GM21576 (cell line): Measurements from ENCODE around the gene FAR2.
"Not testable (repeated sequence)": the region's sequence is repeated elsewhere in the genome, so short reads cannot be mapped to it uniquely, and the experiment has no call there.

Source experiments
- ATAC-seq: cut with Tn5 transposase; IDR thresholded peaks from one replicate; pipeline ENCODE4 v1.9.1; 2021; ENCODE audit warnings: mild to moderate bottlenecking, moderate library complexity; ENCODE audit not compliant: unreplicated experiment

The FAR2 gene

DNA sequence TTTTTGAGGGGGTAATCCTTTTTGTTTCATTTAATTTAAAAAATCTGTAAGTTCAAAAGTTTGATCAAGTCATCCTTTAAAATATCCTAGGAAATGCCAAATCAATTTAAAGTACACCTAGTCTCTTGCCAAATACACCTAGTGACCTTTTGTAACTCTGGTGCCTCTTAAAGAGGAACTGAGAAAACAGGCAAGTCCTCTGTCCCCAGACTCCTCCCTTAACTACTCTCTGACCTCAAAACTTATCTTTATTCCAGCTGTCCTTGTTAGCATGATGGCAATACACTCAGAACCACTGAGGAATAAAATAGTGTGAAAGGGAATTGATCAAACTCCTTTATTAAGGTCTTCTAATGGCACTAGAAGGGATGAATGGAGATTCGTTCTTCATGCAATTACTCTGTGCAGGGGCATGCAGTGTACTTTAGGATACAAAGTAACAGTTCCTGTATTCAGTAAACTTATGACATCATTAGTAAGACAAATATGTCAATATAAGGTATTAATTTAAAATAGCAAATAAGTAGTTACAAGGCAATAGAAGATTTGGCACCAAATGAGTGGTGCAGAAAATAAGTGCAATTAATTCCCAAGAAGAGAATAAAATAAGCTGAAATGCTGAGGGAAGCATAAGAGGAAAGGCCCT, 3.3 kb downstream of the FAR2 start:
- peak; percentile 88 for ATAC-seq

DNA sequence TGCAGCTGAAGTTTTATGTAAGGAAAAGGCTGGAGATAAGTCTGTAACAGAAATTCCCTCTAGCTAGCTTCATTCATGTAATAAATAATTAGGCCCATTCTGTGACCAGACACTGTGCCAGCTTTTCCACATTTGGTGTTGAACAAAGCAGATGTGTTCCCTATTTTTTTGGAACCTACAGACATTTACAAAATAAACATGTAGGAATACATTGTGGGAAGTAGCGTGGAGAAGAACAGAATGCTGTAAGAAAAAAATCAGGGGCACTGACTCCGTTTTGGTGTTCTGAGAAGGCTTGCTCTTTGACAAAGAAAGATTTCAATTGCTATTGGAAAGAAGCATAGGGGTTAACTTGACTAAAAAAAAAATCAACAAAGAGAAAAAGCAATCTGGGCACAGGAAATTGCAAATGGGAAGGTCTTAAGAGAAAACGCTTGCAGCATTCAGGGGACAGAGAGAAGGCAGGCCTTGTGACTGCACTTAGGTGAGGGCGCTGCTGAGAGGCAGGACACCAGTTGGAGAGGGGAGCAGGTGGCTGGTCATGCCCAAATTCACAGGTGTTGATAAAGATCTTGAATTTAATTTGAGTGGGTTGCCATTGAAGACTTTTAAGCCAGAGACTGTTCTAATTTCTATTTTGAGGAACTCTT, 4.0 kb downstream of the FAR2 start:
- no peak for ATAC-seq

DNA sequence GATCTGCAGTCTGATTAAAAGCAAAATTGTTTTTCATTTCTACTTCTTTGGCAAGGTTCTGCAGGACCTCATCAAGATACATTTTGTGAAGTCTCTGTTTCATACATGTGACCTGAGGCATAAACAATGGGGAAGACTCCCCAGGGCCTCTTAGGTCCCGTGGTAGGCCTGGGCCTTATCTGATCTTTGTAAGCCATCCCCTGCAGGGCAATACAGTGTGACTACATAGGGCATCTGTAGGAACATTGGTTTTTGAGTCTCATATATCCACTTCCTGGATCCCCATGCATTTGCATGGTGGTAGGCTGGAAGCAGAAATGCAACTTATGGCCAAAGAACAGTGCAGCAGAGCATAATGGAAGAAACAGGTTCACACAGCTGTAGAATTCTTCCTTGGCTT, 6.0 kb downstream of the FAR2 start:
- peak; percentile 65 for ATAC-seq

DNA sequence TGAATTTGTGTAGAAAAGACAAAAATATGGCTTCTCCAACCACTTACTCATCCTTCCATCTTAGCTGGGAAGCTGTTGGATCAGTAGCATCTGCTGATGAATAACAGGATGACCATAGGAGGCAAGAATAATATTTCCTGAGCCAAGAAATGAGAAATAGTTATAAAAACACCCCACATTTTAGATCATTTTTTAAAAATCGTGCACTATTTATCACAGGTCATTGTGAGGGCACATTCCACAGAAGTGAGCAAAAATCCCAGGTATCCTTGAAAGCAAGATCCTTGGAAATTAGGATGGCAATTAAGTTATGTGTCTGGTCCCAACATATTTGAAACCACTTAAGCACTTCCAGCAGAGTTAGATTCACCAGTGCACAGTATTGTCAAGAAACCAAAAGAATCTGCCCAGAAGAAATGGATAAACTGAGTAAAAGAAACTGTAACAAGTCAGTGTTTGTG, 8.4 kb downstream of the FAR2 start:
- no peak for ATAC-seq

DNA sequence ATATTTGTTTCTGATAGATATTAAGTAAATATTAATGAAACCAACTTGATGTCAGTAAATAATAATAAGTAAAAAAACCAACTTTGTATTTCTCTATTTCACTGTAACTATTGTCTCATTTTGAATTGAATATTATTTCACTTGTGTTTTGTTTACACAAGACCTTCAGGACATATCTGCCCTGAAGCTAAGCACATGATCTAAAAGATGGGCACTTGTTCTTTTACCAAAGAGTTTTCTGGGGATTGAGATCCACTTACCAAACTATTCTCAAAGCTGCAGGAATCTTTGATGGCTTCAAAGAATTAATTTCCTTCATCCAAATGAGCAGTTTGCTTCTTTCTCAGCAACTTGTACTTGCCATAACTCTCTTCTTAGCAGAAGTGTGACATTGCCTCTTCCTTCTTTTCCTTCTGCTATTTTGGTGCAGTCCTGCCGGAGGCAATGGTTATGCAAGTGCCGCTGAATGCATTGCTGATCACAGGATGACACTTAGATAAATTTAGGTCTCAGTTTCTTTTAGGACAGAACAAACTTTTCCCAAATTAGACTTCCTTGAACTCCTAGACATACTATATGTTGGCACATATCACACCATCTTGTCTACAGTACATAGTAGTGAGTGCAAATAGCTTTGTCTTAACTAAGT, 9.2 kb downstream of the FAR2 start:
- no peak for ATAC-seq

DNA sequence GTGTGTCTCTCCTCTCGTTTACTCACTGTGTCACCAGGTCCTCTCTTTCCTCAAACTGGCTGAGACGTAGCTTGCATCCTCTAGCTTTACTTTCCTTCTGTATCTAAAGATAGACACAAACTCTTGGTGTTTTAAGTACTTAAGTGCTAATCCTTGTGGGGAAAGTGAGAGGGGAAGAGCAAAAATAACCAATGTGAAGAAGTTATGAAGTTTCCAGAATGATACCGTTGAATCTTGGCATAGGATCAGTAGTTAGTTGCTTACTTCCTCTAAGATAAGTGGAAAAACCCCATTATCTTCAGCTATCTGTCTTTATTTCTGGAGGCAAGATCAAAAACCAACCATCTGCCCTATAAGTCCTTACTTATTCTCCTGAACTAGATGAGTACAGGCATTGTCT, 10.6 kb downstream of the FAR2 start:
- ATAC-seq: no peak

DNA sequence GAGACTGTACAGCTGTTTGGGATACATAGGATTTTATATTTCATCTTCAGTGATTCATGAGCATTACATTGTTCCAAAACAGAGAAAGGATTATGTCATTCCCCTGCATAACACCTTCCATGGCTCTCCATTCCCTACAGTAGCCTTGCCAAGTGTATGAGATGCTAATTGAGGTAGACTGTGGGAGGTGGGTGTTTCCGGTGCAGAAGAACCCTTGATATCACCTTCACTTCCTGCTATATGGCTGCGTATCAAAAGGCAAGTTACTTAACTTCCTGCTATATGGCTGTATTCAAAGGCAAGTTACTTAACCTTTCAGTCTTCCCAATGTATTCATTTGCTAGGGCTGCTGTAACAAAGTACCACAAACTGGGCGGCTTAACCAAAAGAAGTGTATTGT, 11.2 kb downstream of the FAR2 start:
- no peak for ATAC-seq

DNA sequence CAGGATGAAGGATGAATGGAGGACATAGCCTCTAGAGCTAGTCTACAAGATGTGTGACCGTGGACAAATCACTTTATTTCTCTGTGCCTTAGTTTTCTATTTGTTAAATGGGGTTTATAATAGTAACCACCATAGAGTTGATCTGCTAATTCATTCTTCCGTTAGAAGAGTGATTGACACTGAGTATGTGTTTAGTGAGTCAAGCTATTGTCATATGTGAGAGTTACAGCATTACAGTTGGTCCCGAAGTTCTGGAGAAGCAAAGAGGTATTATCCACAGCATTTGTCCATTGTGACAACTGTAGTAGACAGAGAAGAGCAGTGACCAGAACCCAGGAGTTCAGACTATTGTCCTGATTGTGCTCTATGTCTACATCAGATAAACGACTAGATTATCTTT, 14.1 kb downstream of the FAR2 start:
- ATAC-seq: no peak

DNA sequence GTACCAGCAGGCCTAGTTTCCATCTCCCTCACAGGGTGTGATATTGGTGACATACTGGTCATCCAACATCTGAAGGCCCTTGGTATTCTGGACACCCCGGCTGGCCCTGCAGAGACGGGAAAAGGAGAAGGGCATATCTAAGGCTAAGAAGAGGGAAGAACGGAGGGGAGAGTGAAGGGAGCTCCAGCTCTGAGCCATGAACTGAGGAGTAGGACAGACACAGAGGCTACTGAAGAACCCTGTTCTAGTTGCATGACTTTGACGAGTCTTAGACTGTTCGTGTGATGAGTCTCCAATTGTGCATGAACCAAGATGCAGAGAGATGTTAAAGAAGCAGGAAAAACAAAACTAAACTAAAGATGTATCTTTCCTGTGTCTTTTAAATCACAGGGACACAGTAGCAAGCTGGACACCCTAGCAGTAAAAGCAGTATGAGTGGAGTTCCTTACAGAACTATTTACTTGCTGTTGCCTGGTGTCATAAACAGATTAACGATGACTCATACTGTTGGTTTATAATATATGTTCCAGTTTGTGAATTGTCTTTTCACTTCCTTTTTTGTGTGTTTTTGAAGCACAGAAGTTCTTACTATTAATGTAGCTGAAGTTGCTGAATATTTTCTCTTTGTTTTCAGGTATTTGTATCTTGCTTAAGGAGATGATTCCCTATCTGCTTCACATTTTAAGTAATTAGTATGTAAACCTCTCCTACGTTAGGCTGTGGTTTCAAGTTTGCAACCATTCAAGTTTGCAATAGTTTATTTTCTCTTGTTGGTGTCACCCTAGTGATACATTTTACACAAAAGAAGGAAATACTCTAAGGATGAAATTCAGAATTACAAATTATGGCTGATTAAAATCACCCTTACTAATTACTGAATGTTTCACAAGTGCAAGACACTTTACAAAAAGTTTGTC, 15.7 kb downstream of the FAR2 start:
- ATAC-seq: peak; percentile 100

DNA sequence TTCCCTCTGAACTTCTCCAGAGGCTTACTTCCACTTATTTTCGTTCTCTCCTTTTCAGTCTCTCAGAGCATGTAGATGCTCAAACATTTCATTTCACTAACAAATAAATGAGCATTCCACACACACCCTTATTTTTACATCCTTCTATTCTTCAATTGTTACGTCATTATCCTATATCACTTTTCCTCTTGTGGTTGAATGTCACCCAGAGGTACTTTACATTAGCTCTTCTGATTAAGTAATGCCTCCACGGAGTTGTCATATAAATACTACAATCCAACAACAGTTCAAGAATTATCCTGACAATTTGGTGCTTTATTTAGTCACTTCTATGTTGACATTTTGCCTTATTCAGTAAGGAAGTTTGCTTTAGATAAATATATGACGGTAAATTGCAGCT, 18.4 kb downstream of the FAR2 start:
- ATAC-seq: no peak

DNA sequence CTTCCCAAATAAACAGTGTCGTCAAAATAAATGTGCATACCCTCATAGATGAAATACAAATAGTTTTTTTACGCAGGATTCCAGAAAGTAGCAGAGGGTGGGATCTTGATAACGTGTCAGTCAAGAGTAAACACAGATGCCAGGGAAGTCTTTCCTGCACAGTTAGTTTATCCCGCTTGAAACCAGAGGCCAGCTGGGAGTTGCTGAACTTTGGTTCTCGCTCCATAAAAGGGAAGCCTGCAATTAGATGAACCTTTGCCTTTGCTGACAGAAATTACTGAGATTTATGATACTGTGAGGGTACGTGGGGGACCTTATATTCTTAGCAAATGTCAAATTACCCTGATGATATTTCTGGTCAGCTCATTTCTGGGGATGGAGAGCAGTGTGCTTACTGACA, 18.9 kb downstream of the FAR2 start:
- ATAC-seq: no peak

DNA sequence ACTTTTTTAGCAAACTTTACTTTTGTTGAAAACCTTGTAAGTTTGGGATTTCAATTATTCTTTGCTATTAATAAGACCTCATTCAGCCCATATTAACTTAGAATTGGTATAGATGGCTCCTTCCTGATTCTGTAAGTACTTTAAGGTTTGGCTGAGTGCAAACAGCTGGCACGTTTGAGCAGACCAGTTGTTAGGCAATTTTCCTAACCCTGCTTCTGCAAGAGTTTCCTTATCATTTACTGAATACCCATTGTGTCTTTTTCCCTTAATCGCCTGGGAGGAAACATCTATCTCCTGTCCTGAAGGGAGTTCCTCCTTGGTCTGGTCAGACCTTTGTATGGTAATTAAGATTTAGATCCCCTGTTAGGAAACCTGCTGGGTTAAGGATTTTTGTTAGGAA, 20.9 kb downstream of the FAR2 start:
- ATAC-seq: not testable (repeated sequence)

DNA sequence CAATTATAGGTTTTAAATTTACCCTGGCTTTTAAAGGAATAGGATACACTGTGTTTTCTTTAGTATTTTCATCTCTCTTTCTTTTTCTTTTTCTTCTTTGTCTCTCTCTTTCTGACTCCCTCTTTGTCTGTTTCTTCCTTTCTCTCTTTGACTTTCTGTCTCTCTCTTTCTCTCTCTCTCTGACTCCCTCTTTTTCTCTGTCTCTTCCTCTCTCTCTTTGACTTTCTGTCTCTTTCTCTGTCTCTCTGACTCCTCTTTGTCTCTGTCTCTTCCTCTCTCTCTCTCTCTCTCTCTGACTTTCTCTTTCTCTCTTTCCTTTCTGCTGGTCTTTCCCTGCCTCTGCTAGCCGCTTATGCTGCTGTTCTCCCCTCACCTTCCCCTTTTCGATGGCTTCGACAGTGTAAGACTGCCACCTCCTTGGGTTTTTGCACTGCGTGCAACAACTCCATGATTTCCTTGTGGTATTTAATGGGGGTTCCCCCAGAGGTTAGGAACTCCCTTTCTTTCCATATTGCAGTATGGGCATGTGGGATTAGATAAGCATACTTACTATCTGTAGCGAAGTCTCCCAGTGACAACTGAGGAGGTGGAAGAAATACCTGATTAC, 21.5 kb downstream of the FAR2 start:
- not testable (repeated sequence) for ATAC-seq

DNA sequence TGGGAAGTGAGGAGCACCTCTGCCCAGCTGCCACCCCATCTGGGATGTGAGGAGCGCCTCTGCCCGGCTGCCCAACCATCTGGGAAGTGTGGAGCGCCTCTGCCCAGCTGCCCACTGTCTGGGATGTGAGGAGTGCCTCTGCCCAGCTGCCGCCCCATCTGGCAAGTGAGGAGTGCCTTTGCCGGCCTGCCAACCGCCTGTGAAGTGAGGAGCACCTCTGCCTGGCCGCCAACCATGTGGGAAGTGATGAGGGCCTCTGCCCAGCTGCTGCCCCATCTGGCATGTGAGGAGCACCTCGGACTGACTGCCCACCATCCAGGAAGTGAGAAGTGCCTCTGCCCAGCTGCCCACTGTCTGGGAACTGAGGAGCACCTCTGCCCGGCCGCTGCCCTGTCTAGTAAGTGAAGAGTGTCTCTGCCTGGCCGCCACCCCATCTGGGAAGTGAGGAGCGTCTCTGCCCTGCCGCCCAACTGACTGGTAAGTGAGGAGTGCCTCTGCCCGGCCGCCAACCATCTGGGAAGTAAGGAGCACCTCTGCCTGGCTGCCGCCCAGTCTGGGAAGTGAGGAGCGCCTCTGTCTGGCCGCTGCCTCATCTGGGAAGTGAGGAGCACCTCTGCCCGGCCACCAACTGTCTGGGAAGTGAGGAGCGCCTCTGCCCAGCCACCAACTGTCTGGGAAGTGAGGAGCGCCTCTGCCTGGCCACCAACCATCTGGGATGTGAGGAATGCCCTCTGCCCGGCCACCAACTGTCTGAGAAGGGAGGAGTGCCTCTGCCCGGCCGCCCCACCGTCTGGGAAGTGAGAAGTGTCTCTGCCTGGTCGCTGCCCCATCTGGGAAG, 22.6 kb downstream of the FAR2 start:
- ATAC-seq: no peak

DNA sequence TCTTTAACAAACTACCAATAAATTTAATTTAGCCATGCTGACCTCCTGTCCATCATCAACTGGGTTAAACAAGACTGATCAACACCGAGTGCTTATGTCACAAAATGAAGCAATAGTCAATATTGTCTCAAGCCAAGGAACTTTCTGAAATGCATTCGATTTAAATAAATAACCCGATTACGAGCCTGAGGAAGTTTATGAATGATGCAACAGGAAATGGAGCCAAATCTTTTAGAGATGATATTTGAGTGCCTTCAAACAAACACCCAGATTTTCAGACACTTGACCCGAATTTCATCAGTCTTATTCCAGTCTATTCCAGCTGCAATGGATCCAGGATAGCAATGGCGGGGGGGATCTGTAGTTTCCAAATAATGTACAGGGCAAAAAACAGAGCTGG, 27.9 kb downstream of the FAR2 start:
- ATAC-seq: no peak

DNA sequence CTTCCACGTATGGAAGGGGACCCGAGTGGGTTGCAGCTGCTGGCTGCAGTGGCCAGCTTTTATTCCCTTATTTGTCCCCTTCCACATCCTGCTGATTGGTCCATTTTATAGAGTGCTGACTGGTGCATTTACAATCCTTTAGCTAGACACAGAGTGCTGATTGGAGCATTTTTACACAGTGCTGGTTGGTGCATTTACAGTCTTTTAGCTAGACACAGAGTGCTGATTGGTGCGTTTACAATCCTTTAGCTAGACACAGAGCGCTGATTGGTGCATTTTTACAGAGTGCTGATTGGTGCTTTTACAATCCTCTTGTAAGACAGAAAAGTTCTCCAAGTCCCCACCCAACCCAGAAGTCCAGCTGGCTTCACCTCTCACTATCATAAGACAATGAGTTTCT, 33.2 kb downstream of the FAR2 start:
- ATAC-seq: not testable (repeated sequence)

DNA sequence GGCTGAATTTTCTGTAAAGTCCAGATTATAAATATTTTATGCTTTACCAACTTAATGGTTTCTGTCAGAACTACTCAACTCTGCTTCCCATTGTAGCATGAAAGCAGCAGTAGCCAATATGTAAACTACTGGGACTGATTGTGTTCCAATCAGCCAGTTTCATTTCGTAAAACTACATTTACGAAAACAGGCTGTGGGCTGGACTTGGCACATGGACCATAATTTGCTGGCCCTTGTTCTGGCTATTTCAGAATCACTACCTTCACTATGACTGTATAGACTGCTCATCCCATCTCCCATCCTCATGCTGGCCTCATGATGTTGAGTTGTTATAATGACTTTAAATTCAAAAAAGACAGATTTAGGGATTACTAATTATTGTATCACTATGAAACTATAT, 38.7 kb downstream of the FAR2 start:
- ATAC-seq: no peak

DNA sequence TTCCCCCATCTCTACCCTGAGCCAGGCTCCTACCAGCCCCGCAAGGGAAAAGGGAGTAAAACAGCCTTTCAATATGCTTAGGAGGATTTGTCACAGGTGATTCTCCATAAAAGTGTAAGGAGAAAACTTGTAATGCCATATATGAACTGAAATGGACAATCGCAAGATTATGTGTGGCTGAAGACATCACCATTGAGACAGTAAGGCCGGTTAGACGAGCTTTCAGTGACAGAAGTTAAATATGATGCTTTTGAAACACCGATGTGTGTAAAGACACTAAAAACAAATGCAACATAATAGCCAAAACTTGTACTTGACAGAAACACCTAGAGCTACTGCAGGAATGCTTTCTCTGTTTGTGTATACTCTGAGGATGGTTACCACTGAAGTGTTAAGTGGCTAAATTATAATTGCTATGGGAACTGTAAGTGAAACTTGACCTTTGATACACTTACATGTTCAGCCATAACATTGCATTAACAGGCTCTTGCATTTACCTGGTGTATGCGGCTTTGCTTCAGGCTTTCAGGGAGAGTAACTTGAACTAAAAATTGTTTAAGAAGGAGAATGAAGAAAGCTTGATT, 42.3 kb downstream of the FAR2 start:
- ATAC-seq: no peak

DNA sequence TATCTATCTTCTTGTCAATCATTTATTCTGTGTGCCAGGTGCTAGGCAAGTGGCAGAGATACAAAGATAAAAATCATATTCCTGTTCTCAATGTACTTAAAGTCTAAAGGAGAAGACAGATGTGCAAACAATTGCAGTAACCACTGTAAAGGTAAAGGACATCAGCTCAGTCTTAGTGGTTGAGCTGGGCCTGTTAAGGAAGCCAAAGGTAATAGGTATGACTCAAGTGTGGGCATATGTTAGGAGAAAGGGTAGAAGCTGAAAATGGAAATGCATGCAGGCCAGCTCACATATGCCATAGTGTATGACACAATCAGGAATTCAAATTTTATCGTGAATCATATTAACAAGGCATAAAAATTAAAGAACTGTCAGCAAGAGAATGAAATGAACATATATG, 49.8 kb downstream of the FAR2 start:
- ATAC-seq: no peak

DNA sequence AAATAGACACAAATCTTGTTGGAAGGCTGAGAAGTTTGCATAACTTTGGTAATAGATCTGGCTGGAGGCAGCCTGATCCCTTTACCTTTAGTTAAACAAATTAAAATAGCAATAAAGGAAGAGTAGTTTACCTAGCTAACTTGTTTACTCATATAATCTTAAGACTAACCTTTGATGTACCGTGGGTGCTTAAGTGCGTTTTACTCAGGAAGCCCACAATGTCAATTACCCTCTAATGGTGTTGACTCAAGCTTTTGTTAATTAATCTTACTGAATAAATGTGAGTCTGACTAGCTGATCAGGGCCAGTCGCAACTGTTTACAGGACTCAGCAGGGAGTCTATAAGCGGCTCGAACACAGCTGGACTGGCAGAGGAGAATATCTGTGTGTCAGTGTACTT, 51.5 kb downstream of the FAR2 start:
- ATAC-seq: no peak
